ENCODE measurements around the gene CAMK1.

Gene CAMK1

GRCh38 chr3:9786209-9786739, 16.5 kb upstream of the CAMK1 start:
- no peak for DNase-seq (ENCODE audit: low read depth)
- TF ChIP-seq, protein P1, sequence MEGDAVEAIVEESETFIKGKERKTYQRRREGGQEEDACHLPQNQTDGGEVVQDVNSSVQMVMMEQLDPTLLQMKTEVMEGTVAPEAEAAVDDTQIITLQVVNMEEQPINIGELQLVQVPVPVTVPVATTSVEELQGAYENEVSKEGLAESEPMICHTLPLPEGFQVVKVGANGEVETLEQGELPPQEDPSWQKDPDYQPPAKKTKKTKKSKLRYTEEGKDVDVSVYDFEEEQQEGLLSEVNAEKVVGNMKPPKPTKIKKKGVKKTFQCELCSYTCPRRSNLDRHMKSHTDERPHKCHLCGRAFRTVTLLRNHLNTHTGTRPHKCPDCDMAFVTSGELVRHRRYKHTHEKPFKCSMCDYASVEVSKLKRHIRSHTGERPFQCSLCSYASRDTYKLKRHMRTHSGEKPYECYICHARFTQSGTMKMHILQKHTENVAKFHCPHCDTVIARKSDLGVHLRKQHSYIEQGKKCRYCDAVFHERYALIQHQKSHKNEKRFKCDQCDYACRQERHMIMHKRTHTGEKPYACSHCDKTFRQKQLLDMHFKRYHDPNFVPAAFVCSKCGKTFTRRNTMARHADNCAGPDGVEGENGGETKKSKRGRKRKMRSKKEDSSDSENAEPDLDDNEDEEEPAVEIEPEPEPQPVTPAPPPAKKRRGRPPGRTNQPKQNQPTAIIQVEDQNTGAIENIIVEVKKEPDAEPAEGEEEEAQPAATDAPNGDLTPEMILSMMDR (conservative IDR thresholded peaks at IDR 0.05; ENCODE audit: low read depth, low read length): no peak
- no peak overlapping the region for H3K4me3 ChIP-seq (ENCODE audit: low read depth, low read length)

GRCh38 chr3:9785602-9786001, 15.9 kb upstream of the CAMK1 start:
- DNase-seq (ENCODE audit: low read depth): no peak
- TF ChIP-seq, protein P1 (conservative IDR thresholded peaks at IDR 0.05; ENCODE audit: low read depth, low read length): no peak
- no peak overlapping the region for H3K4me3 ChIP-seq (ENCODE audit: low read depth, low read length)

GRCh38 chr3:9784965-9785364, 15.2 kb upstream of the CAMK1 start:
- no peak overlapping the region for H3K4me3 ChIP-seq (ENCODE audit: low read depth, low read length)
- DNase-seq (ENCODE audit: low read depth): peak; percentile 52
- TF ChIP-seq, protein P1 (conservative IDR thresholded peaks at IDR 0.05; ENCODE audit: low read depth, low read length): no peak

- TF ChIP-seq, protein P1 (conservative IDR thresholded peaks at IDR 0.05; ENCODE audit: low read depth, low read length): no peak
- DNase-seq (ENCODE audit: low read depth): no peak
- H3K4me3 ChIP-seq (ENCODE audit: low read depth, low read length): no peak overlapping the region
These were observed 14.2 kb upstream of the CAMK1 start for GRCh38 chr3:9783954-9784353.

DNA sequence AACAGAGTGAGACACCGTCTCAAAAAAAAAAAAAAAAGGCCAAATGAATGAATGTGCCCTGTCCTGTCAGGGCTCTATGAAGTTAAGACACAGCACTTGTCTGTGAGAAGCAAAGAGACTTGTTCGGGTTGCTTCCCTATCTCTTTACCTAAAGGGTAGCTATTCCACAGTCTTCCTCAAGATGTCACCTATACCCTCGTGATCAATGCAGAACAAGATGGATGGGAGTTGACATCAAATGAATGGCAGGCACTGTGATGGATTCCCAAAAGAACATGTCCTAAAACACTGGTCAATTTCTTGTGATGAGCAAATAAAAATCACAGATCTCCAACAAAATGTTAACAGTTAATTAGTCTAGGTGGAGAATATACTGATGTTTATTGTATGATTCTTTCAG, 13.0 kb upstream of the CAMK1 start:
- no peak for DNase-seq (ENCODE audit: low read depth)
- TF ChIP-seq, protein P1 (conservative IDR thresholded peaks at IDR 0.05; ENCODE audit: low read depth, low read length): no peak
- H3K4me3 ChIP-seq (ENCODE audit: low read depth, low read length): no peak overlapping the region

- DNase-seq (ENCODE audit: low read depth): no peak
- TF ChIP-seq, protein P1 (conservative IDR thresholded peaks at IDR 0.05; ENCODE audit: low read depth, low read length): no peak
These were observed 12.3 kb upstream of the CAMK1 start for GRCh38 chr3:9781978-9782603.

DNA sequence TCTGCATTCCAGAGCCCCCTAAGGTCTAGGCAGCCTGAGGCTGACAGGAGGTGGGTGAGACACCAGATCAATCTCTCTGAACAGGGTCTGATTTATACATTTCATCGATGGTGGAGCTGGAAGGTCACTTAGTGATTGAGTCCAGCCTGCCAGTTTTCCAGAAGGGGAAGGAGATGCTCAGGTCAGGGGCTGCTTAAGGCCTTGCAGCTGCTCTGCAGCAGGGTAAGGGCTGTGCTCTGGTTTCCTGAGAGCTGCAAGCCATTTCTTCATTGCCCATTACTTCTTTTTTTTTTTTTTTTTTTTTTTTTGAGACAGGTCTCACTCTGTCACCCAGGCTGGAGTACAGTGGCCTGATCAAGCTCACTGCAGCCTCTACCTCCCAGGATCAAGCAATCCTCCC, 11.8 kb upstream of the CAMK1 start:
- TF ChIP-seq, protein P1 (conservative IDR thresholded peaks at IDR 0.05; ENCODE audit: low read depth, low read length): no peak
- DNase-seq (ENCODE audit: low read depth): no peak
- no peak overlapping the region for H3K4me3 ChIP-seq (ENCODE audit: low read depth, low read length)

More at GRCh38 chr3:9781978-9782603, 12.3 kb upstream of the CAMK1 start:
- no peak overlapping the region for H3K4me3 ChIP-seq (ENCODE audit: low read depth, low read length)

Measured in choroid plexus epithelial cell (primary cell).